Measurements from ENCODE around the gene ZCCHC24. TPM values are rescaled to one million over a fixed set of nuclear protein-coding genes. Genes with fewer than 3 reads are reported as not detected.

Gene ZCCHC24
- total RNA-seq, 1 experiment from 2014 or later = 3.8 TPM

- TF ChIP-seq CTCF (conservative IDR thresholded peaks at IDR 0.05) = peak; percentile 89
Measured at GRCh38 chr10:79487296-79488194, 42.1 kb upstream of the ZCCHC24 start.

More at GRCh38 chr10:79487296-79488194, 42.1 kb upstream of the ZCCHC24 start:
- Histone ChIP-seq H3T11ph (ENCODE audit: low read length) (no peak overlapping the region), H2BK20ac (ENCODE audit: low read depth, low read length, poor library complexity, severe bottlenecking) (no peak overlapping the region), H3K79me1 (ENCODE audit: insufficient read depth, low read depth, low read length, poor library complexity, severe bottlenecking) (no peaks in the 10 kb centered on the region), H3K56ac (ENCODE audit: insufficient read length, low read depth, low read length) (no peak overlapping the region), H3K23me2 (ENCODE audit: insufficient read length, low read depth, low read length, poor library complexity, severe bottlenecking) (no peaks in the 10 kb centered on the region), H3K4me1 (ENCODE audit: insufficient read depth, low read length) (no peaks in the 10 kb centered on the region; the same call in 1 of the 2 replicates), H2BK15ac (ENCODE audit: low read depth, low read length) (no peak overlapping the region), H3K9me3 (ENCODE audit: control insufficient read depth, low read depth, low read length) (no peaks in the 10 kb centered on the region), H3K4me2 (ENCODE audit: insufficient read depth, insufficient read length, low read length) (no peak overlapping the region), H4K5ac (ENCODE audit: insufficient read length, low read depth, low read length) (no peak overlapping the region), H4K20me1 (ENCODE audit: control insufficient read depth, insufficient read depth, insufficient read length) (no peaks in the 10 kb centered on the region), H2BK120ac (ENCODE audit: low read depth, low read length, poor library complexity, severe bottlenecking) (no peak overlapping the region), H2AK5ac (ENCODE audit: insufficient read length, low read length) (no peak overlapping the region), H3K14ac (ENCODE audit: insufficient read depth, low read length) (no peak overlapping the region), H4K91ac (ENCODE audit: insufficient read length, low read depth, low read length) (no peak overlapping the region), H3K4ac (ENCODE audit: low read depth, low read length) (no peak overlapping the region), H3K18ac (ENCODE audit: insufficient read length, low read depth, low read length) (no peak overlapping the region), H3K79me2 (ENCODE audit: insufficient read depth, low read length) (no peaks in the 10 kb centered on the region), H3K27ac (ENCODE audit: insufficient read length, low read depth, low read length) (no peak overlapping the region), H3K9ac (ENCODE audit: extremely low read depth, insufficient read length, low read length) (no peak overlapping the region), H3K27me3 (ENCODE audit: insufficient read depth, low read length) (no peaks in the 10 kb centered on the region), H4K8ac (replicated peaks; ENCODE audit: insufficient read length, low read depth, low read length) (no peak overlapping the region), H3K23ac (ENCODE audit: insufficient read length, low read depth, low read length) (no peak overlapping the region), H2AFZ (ENCODE audit: low read length) (no peak overlapping the region), H2BK12ac (ENCODE audit: insufficient read length, low read depth, low read length) (no peak overlapping the region), H2BK5ac (ENCODE audit: insufficient read length, low read length) (no peak overlapping the region)
- peaks cover 9% of the 10 kb centered on the region for H3K27me3 Mint-ChIP-seq (ENCODE audit: low read depth)
- H3K36me3 Mint-ChIP-seq (ENCODE audit: insufficient read depth in 1 of 3, low read depth in 3 of 3) = no peaks in the 10 kb centered on the region
- H3K4me3 Mint-ChIP-seq = no peak overlapping the region
- H3K9me3 Mint-ChIP-seq = no peaks in the 10 kb centered on the region
- H3K27ac Mint-ChIP-seq = no peak overlapping the region; a peak in 1 of 7 replicates
- peak; percentile 95 for DNase-seq
- no CpG with 5 or more reads among the region's 10 CpGs for WGBS (ENCODE audit: extremely low coverage, insufficient read length, low lambda C conversion rate)
- peaks cover 7 to 19% of the 10 kb centered on the region in 2 experiments for H3K4me1 Mint-ChIP-seq
